Muscle of leg (tissue), 11 donors: ENCODE data around the gene ST8SIA4. TPM values are rescaled to one million over a fixed set of nuclear protein-coding genes. Genes with fewer than 3 reads are reported as not detected.

Experiments used
- DNase-seq: peaks from one replicate; pipeline ENCODE4 v3.0.0; 2013
- H3K27ac ChIP-seq: one replicate; pipeline ENCODE4 v1.5.1; 2013; ENCODE audit warnings: mild to moderate bottlenecking, low read length, control low read depth
- H3K27me3 ChIP-seq: one replicate; pipeline ENCODE4 v1.6.1; 2013; ENCODE audit warnings: low read length; ENCODE audit not compliant: control insufficient read depth, insufficient read depth
- H3K36me3 ChIP-seq: one replicate; pipeline ENCODE4 v1.6.1; 2013; ENCODE audit warnings: low read length; ENCODE audit not compliant: control insufficient read depth, insufficient read depth
- H3K4me1 ChIP-seq: one replicate; pipeline ENCODE4 v1.6.1; 2013; ENCODE audit warnings: low read length; ENCODE audit not compliant: control insufficient read depth, insufficient read depth
- H3K4me3 ChIP-seq: one replicate; pipeline ENCODE4 v1.5.1; 2013; ENCODE audit warnings: low read length, control low read depth
- H3K9me3 ChIP-seq: replicated peaks from 2 replicates; pipeline ENCODE4 v1.6.1; 2013; ENCODE audit warnings: low read depth, low read length; ENCODE audit not compliant: control insufficient read depth
- WGBS: methylation state at CpG from one replicate; pipeline ENCODE4 v1.1.5; 2013; ENCODE audit warnings: missing lambda C conversion rate; ENCODE audit not compliant: insufficient coverage; 5-methylcytosine and 5-hydroxymethylcytosine counted together
- polyA plus RNA-seq, 8 donors: library from polyadenylated mRNA; unstranded; fragments of 120-200 nt; gene quantifications; one replicate each; pipeline versions ENCODE4 v1.2.1 to v1.2.3, GENCODE V29; 2013; ENCODE audit warnings: inconsistent platforms in 1 of 8, low replicate concordance in 1 of 8; ENCODE audit not compliant: insufficient read length in 8 of 8, insufficient read depth in 1 of 8
- total RNA-seq: library from RNA; stranded (reverse); fragments of 120-200 nt; gene quantifications from one replicate; pipeline ENCODE4 v1.2.4, GENCODE V29; 2013

The ST8SIA4 gene
- total and polyA plus RNA-seq, 9 donors = 4.5 to 9.3 (median 6.0) TPM

DNA sequence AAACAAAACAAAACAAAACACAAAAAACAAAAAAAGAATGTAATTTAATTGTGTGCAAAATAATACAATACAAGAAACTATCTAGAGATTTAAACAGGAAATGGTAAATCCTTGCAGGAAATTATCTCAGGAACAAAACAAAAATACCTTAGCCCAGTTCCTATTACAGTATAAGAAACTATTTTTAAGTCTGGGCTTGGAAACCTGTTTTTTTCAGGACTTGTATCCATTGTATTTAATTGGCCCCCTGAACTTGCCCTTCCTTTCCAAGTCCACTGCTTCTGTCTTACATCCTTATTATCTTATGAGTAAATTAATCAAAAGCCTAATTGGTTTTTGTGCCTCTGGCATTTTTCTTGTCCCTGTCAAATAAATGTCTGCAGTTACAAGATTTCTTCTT, 48.5 kb downstream of the ST8SIA4 start:
- H3K27ac ChIP-seq = no peak overlapping the region
- DNase-seq = peak; percentile 30

DNA sequence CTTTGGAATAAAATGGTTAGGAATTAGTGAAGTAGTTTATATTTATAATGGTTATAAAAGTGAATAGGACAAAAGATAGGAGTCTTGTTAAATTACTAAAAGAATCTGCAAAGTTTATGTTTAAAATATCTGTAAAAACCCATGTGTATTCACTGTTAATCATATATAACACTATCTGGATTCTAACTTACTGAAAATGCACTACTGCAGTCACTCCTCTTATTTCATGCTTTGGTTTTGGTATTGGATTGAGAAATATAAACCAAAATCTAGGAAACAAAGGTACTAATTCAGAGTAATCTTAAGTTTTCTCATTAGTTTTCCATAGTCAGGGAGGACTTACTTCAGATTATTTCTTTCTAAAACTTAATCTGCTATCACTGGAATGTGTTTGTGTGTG, 49.5 kb downstream of the ST8SIA4 start:
- no peaks in the 10 kb centered on the region for H3K4me1 ChIP-seq
- H3K9me3 ChIP-seq = no peaks in the 10 kb centered on the region
- H3K4me3 ChIP-seq = no peak overlapping the region
- no peaks in the 10 kb centered on the region for H3K36me3 ChIP-seq
- DNase-seq = no peak
- H3K27ac ChIP-seq = no peak overlapping the region
- no peaks in the 10 kb centered on the region for H3K27me3 ChIP-seq

More for the DNA sequence above, 48.5 kb downstream of the ST8SIA4 start:
- Histone ChIP-seq H3K9me3 (no peaks in the 10 kb centered on the region), H3K4me3 (no peak overlapping the region), H3K27me3 (no peaks in the 10 kb centered on the region), H3K4me1 (no peaks in the 10 kb centered on the region), H3K36me3 (no peaks in the 10 kb centered on the region)

DNA sequence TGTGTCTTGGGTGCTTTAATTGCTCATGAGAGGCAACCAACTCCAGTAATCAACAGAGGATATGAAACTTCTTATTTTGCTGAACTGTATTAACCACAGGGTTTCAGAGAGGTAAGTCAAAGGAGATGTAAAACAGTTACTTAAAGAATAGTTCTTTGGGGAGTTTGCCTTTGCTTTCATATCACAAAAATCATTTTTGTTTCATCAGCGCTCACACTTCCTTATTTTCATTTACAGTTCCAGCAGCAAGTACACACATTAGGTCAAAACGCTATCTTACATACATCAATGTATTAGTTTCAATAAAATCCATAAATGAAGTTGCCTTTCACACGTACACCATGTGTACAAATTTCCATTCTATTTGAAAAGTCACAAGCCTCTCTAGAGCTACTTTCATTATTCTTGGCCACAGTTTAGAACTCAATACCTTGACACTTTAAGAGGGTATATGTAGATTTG, 50.1 kb downstream of the ST8SIA4 start:
- no peak overlapping the region for H3K4me3 ChIP-seq
- H3K4me1 ChIP-seq = no peaks in the 10 kb centered on the region
- peak; percentile 50 for DNase-seq
- H3K9me3 ChIP-seq = no peaks in the 10 kb centered on the region
- no peaks in the 10 kb centered on the region for H3K36me3 ChIP-seq
- H3K27ac ChIP-seq = no peak overlapping the region
- no CpG with 5 or more reads among the region's 3 CpGs for WGBS
- no peaks in the 10 kb centered on the region for H3K27me3 ChIP-seq

DNA sequence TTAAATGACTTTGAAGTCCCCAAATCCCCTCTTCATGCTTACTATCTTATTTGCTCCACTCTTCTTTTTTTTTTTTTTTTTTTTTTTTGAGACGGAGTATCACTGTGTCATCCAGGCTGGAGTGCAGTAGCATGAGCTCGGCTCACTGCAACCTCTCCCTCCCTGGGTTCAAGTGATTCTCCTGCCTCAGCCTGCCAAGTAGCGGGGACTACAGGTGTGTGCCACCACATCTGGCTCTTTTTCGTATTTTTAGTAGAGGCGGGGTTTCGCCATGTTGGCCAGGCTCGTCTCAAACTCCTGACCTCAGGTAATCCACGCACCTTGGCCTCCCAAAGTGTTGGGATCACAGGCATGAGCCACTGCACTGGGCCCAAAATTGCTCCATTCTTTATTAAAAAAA, 51.0 kb downstream of the ST8SIA4 start:
- Histone ChIP-seq H3K9me3 (no peaks in the 10 kb centered on the region), H3K27me3 (no peaks in the 10 kb centered on the region), H3K4me1 (no peaks in the 10 kb centered on the region), H3K4me3 (no peak overlapping the region), H3K36me3 (no peaks in the 10 kb centered on the region), H3K27ac (no peak overlapping the region)
- WGBS = 91% methylated on average over 6 of the region's 8 CpGs
- no peak for DNase-seq

DNA sequence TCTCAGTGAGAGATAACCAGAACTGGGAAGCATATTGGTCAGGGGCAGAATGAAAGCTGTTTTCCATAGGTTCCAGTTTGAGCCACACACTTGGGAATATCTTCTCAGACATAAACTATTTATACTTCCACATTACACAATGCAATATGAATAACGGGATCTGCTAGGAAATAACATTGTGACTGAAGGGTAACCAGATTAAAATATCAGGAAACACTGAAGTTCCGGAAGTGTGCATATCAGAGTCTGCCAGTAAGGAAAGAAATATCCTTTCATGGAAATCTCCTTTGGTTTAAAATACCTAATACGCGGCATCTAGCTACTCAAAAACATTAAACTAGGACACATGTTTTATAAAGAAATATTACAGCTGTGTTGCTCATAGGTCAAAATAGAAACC, 56.3 kb downstream of the ST8SIA4 start:
- peak; percentile 86 for DNase-seq
- Histone ChIP-seq H3K27me3 (no peaks in the 10 kb centered on the region), H3K36me3 (no peaks in the 10 kb centered on the region), H3K4me1 (no peaks in the 10 kb centered on the region), H3K9me3 (no peaks in the 10 kb centered on the region), H3K4me3 (no peak overlapping the region), H3K27ac (peak overlapping the region; percentile 88)
- no CpG with 5 or more reads among the region's 4 CpGs for WGBS

DNA sequence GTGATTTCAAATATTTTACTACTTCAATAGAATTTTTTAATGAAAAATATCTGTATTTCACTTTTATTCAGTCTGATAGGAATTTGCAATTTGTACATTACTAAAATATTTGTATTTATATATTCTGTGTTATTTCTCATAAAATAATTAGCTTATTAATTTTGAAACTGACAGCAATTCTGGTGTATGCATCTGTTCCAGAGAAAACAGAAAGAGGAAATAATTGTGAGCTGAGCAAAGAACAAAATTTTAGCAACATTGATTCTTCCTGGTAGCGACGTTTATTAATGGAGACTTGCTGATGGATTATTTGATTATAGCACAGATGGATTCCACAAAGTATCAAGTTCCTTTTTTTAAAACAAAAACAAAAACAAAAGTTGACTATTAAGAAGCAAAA, 61.0 kb downstream of the ST8SIA4 start:
- DNase-seq = no peak
- H3K27me3 ChIP-seq = no peaks in the 10 kb centered on the region
- H3K36me3 ChIP-seq = no peaks in the 10 kb centered on the region
- no CpG with 5 or more reads among the region's 2 CpGs for WGBS
- H3K4me3 ChIP-seq = no peak overlapping the region
- no peaks in the 10 kb centered on the region for H3K4me1 ChIP-seq
- peak overlapping the region; percentile 56 for H3K27ac ChIP-seq
- no peaks in the 10 kb centered on the region for H3K9me3 ChIP-seq

DNA sequence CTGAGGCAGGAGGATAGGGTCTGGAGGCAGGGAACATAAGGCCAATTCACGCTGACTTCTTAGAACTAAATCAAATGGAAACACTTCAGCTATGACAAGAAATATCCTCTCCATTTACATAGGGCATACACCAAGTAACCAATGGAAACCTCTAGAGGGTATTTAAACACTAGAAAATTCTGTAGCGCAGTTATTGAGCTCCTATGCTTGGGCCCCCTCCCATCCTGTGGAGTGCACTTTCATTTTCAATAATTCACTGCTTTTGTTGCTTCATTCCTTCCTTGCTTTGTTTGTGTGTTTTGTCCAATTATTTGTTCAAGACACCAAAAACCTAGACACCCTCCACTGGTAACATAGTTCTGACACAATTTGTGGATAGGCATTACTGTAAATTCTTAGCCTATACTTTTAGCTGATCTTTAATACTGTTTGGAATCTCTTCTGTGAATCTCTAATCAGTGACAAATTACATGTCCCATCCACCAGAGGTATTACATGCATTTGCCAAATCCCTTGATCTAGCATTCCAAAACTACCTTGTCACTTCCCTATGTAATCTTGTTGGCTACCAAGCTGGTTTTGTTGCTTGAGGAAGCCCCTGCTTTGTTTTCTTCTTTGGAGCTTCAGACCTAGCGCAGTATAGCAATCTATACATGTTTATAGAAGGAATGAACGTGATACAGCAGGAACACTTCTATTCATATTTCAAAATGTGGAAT, 61.6 kb downstream of the ST8SIA4 start:
- Histone ChIP-seq H3K36me3 (no peaks in the 10 kb centered on the region), H3K4me3 (no peak overlapping the region), H3K27me3 (no peaks in the 10 kb centered on the region), H3K4me1 (no peaks in the 10 kb centered on the region), H3K27ac (peak overlapping the region; percentile 56), H3K9me3 (no peaks in the 10 kb centered on the region)
- WGBS = no CpG with 5 or more reads among the region's 4 CpGs
- no peak for DNase-seq

DNA sequence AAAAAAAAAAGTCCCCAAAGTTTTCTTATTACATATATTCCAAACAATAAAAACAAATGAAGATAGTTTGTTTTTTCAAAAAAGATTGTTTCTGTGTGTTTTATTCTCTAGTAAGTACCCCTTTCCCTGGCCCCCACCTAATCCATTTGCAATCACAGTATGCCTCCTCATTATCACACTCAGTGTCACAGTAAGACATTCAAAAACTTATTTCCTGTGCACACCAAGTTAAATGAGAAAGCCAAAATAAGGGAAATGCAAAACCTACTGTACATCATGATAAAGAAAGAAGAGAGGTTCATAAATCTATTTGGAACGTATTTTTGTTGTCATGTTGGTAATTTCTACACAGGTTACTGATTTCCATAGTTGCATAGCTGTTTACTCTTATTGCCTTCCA, 62.3 kb downstream of the ST8SIA4 start:
- WGBS = no CpG with 5 or more reads among the region's 1 CpG
- Histone ChIP-seq H3K27ac (no peak overlapping the region), H3K9me3 (no peaks in the 10 kb centered on the region), H3K4me3 (no peak overlapping the region), H3K4me1 (no peaks in the 10 kb centered on the region), H3K27me3 (no peaks in the 10 kb centered on the region), H3K36me3 (no peaks in the 10 kb centered on the region)
- no peak for DNase-seq

DNA sequence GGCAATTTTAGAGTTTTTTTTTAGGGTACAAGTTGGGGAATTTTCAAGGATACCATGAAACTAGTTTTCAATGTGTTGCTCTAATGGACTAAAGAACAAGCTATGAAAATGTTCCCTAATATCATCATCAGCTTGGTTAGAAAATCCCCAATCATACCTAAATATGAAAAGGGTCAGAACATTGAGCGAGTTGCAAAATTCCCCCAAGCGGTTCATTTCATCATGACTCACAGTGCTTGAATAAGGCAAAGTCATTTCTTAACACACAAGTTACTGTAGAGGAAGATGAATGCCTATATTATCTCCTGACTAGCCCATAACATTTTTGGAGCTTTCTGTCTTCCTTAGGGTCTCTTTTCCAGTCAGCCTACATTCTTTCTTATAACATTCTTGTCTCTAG, 62.7 kb downstream of the ST8SIA4 start:
- Histone ChIP-seq H3K4me1 (no peaks in the 10 kb centered on the region), H3K9me3 (no peaks in the 10 kb centered on the region), H3K27ac (no peak overlapping the region), H3K27me3 (no peaks in the 10 kb centered on the region), H3K4me3 (no peak overlapping the region), H3K36me3 (no peaks in the 10 kb centered on the region)
- WGBS = no CpG with 5 or more reads among the region's 2 CpGs
- DNase-seq = no peak

DNA sequence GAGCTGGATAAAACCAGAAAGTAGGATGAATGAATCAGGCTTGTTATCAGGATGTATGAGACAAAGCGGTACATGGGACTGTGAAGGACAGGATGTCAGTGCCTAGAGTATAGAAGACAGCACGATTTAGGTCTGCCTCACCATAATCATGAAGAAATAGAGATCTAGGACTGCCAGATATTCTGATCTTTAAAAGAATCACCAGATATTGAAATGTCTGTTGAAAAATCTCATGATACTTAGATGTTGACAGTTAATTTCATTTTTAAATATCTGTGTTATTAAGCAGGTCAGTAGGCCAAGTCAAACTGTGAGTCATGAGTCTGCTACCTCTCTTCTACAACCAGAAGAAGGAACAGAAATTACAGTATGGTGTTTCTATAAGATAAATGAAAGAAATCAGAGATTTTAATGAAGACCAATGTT, 65.0 kb downstream of the ST8SIA4 start:
- H3K4me3 ChIP-seq = no peak overlapping the region
- no peak overlapping the region for H3K27ac ChIP-seq
- no peak for DNase-seq
- H3K9me3 ChIP-seq = no peaks in the 10 kb centered on the region
- H3K27me3 ChIP-seq = no peaks in the 10 kb centered on the region
- no peaks in the 10 kb centered on the region for H3K4me1 ChIP-seq
- 89% methylated on average over 1 of the region's 2 CpGs for WGBS
- H3K36me3 ChIP-seq = no peaks in the 10 kb centered on the region

DNA sequence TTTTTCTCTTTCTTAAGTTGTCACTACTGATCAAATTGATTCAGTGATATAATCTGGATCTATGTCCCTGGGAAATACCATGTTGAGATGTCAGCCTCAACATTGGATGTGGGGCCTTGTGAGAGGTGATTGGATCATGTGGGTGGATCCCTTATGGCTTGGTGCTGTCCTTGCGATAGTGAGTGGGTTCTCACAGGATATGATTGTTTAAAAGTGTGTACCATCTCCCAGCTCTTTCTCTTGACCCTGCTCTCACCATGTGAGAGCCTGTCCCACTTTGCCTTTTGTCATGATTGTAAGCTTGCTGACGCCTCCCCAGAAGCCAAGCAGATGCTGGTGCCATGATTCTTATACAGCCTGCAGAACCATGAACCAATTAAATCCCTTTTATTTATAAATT, 68.6 kb downstream of the ST8SIA4 start:
- Histone ChIP-seq H3K9me3 (no peaks in the 10 kb centered on the region), H3K4me1 (no peaks in the 10 kb centered on the region), H3K36me3 (no peaks in the 10 kb centered on the region), H3K27me3 (no peaks in the 10 kb centered on the region), H3K27ac (no peak overlapping the region), H3K4me3 (no peak overlapping the region)
- no peak for DNase-seq
- 100% methylated on average over 2 of the region's 2 CpGs for WGBS
